Medulla oblongata (tissue), 1 donor: ENCODE results near the gene SIRT5.

Experiments
- DNase-seq: peaks from one replicate; pipeline ENCODE4 v3.0.0-alpha.2; 2015; ENCODE audit errors: extremely low spot score

The SIRT5 gene

GRCh38 chr6:13630499-13630898 lies 56.1 kb downstream of the SIRT5 start:
- DNase-seq: no peak

GRCh38 chr6:13633343-13633742 lies 58.9 kb downstream of the SIRT5 start:
- no peak for DNase-seq

GRCh38 chr6:13635948-13636658 lies 61.7 kb downstream of the SIRT5 start:
- DNase-seq: peak; percentile 13

GRCh38 chr6:13638014-13638413 lies 63.6 kb downstream of the SIRT5 start:
- DNase-seq: no peak

- DNase-seq: no peak
Measured at GRCh38 chr6:13638626-13639025, 64.2 kb downstream of the SIRT5 start.

- no peak for DNase-seq
Measured at GRCh38 chr6:13641315-13641714, 66.9 kb downstream of the SIRT5 start.

- DNase-seq: no peak
Measured at GRCh38 chr6:13643125-13643524, 68.7 kb downstream of the SIRT5 start.

GRCh38 chr6:13648850-13649249 lies 74.4 kb downstream of the SIRT5 start:
- no peak for DNase-seq

GRCh38 chr6:13649393-13649792 lies 75.0 kb downstream of the SIRT5 start:
- no peak for DNase-seq

- no peak for DNase-seq
Measured at GRCh38 chr6:13653296-13653695, 78.9 kb downstream of the SIRT5 start.

GRCh38 chr6:13654496-13654895 lies 80.1 kb downstream of the SIRT5 start:
- DNase-seq: no peak

GRCh38 chr6:13655700-13656099 lies 81.3 kb downstream of the SIRT5 start:
- no peak for DNase-seq

- no peak for DNase-seq
Measured at GRCh38 chr6:13660273-13660672, 85.9 kb downstream of the SIRT5 start.

GRCh38 chr6:13660893-13661292 lies 86.5 kb downstream of the SIRT5 start:
- DNase-seq: no peak

GRCh38 chr6:13661647-13662046 lies 87.2 kb downstream of the SIRT5 start:
- no peak for DNase-seq

- no peak for DNase-seq
Measured at GRCh38 chr6:13662651-13663334, 88.4 kb downstream of the SIRT5 start.

GRCh38 chr6:13663986-13664385 lies 89.6 kb downstream of the SIRT5 start:
- no peak for DNase-seq
